Vagina (tissue), 2 donors: ENCODE data around the gene CRISPLD2. TPM values are rescaled to one million over a fixed set of nuclear protein-coding genes. Genes with fewer than 3 reads are reported as not detected.

Experiments
- DNase-seq, 2 donors: peaks; one replicate each; pipeline ENCODE4 v3.0.0-alpha.2; 2017; ENCODE audit errors: extremely low spot score in 2 of 2
- H3K27ac ChIP-seq: fragments of 200-600 bp; sonication (generic); one replicate; pipeline ENCODE4 v1.5.1; 2019
- H3K27me3 ChIP-seq: fragments of 200-600 bp; sonication (generic); one replicate; pipeline ENCODE4 v1.5.1; 2019
- H3K36me3 ChIP-seq, 2 donors: fragments of 200-600 bp; sonication (generic); one replicate each; pipeline ENCODE4 v1.5.1; 2017 to 2019
- H3K4me1 ChIP-seq: fragments of 200-600 bp; sonication (generic); one replicate; pipeline ENCODE4 v1.5.1; 2019
- H3K4me3 ChIP-seq, 2 donors: fragments of 200-600 bp; sonication (generic); 1 replicate in 1 of 2; 2 replicates in 1 of 2; pipeline ENCODE4 v1.5.1; 2016 to 2019
- H3K9me3 ChIP-seq: fragments of 200-600 bp; sonication (generic); one replicate; pipeline ENCODE4 v1.5.1; 2019
- CTCF ChIP-seq, 3 experiments: fragments of 450-650 bp in 2 of 3; fragments of 200-600 bp in 1 of 3; sonication (generic) in 1 of 3; IDR thresholded peaks; one replicate each; pipeline ENCODE4 v1.5.1; 2017 to 2019; ENCODE audit warnings: antibody characterized with exemption in 3 of 3, mild to moderate bottlenecking in 2 of 3, moderate library complexity in 2 of 3
- POLR2A ChIP-seq, 2 donors: fragments of 450-650 bp; IDR thresholded peaks; one replicate each; pipeline ENCODE4 v1.6.1; 2017; ENCODE audit warnings: antibody characterized with exemption in 2 of 2, mild to moderate bottlenecking in 2 of 2, moderate library complexity in 2 of 2
- POLR2AphosphoS5 ChIP-seq, 2 donors: sonication (generic); formaldehyde crosslinking; IDR thresholded peaks; one replicate each; pipeline ENCODE4 v1.9.0; 2017; ENCODE audit warnings: antibody characterized with exemption in 2 of 2, mild to moderate bottlenecking in 2 of 2, low read depth in 1 of 2; ENCODE audit not compliant: insufficient read depth in 1 of 2
- intact Hi-C: fragments of 100-400 bp; cut with DNase I; formaldehyde crosslinking; loops from one replicate; pipeline ENCODE4 v1.15.1; 2023
- total RNA-seq: library from RNA; depleted of rRNA; stranded (reverse); fragments of >200 nt; gene quantifications from one replicate; pipeline ENCODE4 v1.2.3, GENCODE V29; 2016

The CRISPLD2 gene
- total RNA-seq, 1 donor from 2014 or later: 320 TPM

GRCh38 chr16:84839956-84840355 lies 20.2 kb downstream of the CRISPLD2 start:
- H3K36me3 ChIP-seq: peaks cover 0 to 15% of the 10 kb centered on the region in 2 donors
- peaks cover 68% of the 10 kb centered on the region for H3K4me1 ChIP-seq
- no peak overlapping the region for H3K4me3 ChIP-seq
- H3K9me3 ChIP-seq: no peaks in the 10 kb centered on the region
- peak overlapping the region; percentile 95 for H3K27ac ChIP-seq
- intact Hi-C loops: loop anchor here (5.0 kb wide), 1 partner anchor 48 kb away; no protein-coding TSS in a partner anchor
- TF ChIP-seq POLR2A (IDR thresholded peaks at IDR 0.05) (no peak), POLR2AphosphoS5 (IDR thresholded peaks at IDR 0.05; ENCODE audit: insufficient read depth in 1 of 2, low read depth in 1 of 2) (no peak), CTCF (IDR thresholded peaks at IDR 0.05) (no peak)
- DNase-seq: no peak
- no peaks in the 10 kb centered on the region for H3K27me3 ChIP-seq

GRCh38 chr16:84840687-84841627 lies 21.2 kb downstream of the CRISPLD2 start:
- no peaks in the 10 kb centered on the region for H3K27me3 ChIP-seq
- peaks cover 0 to 15% of the 10 kb centered on the region in 2 donors for H3K36me3 ChIP-seq
- no peak overlapping the region for H3K4me3 ChIP-seq
- intact Hi-C loops: no loop called here
- TF ChIP-seq POLR2A (IDR thresholded peaks at IDR 0.05) (no peak), CTCF (IDR thresholded peaks at IDR 0.05) (no peak), POLR2AphosphoS5 (IDR thresholded peaks at IDR 0.05; ENCODE audit: insufficient read depth in 1 of 2, low read depth in 1 of 2) (no peak)
- DNase-seq: no peak
- H3K4me1 ChIP-seq: peaks cover 58% of the 10 kb centered on the region
- H3K27ac ChIP-seq: peak overlapping the region; percentile 95
- H3K9me3 ChIP-seq: no peaks in the 10 kb centered on the region

GRCh38 chr16:84841787-84842300 lies 22.1 kb downstream of the CRISPLD2 start:
- H3K27me3 ChIP-seq: no peaks in the 10 kb centered on the region
- H3K27ac ChIP-seq: peak overlapping the region; percentile 95
- TF ChIP-seq POLR2AphosphoS5 (IDR thresholded peaks at IDR 0.05; ENCODE audit: insufficient read depth in 1 of 2, low read depth in 1 of 2): no peak
- H3K36me3 ChIP-seq: peaks cover 0 to 20% of the 10 kb centered on the region in 2 donors
- H3K4me3 ChIP-seq: no peak overlapping the region
- no peaks in the 10 kb centered on the region for H3K9me3 ChIP-seq
- H3K4me1 ChIP-seq: peaks cover 51% of the 10 kb centered on the region
- intact Hi-C loops: no loop called here
- no peak for DNase-seq

- no peaks in the 10 kb centered on the region for H3K27me3 ChIP-seq
- H3K36me3 ChIP-seq: peaks cover 0 to 25% of the 10 kb centered on the region in 2 donors
- peaks cover 47% of the 10 kb centered on the region for H3K4me1 ChIP-seq
- no peak for DNase-seq
- H3K27ac ChIP-seq: peak overlapping the region; percentile 95
- H3K9me3 ChIP-seq: no peaks in the 10 kb centered on the region
- intact Hi-C loops: no loop called here
- TF ChIP-seq CTCF (IDR thresholded peaks at IDR 0.05) (no peak), POLR2AphosphoS5 (IDR thresholded peaks at IDR 0.05; ENCODE audit: insufficient read depth in 1 of 2, low read depth in 1 of 2) (peak in 1 of 2 donors; percentile 64)
- no peak overlapping the region for H3K4me3 ChIP-seq
Measured at GRCh38 chr16:84842516-84843148, 22.8 kb downstream of the CRISPLD2 start.

GRCh38 chr16:84843149-84844048 lies 23.6 kb downstream of the CRISPLD2 start:
- intact Hi-C loops: no loop called here
- H3K27me3 ChIP-seq: no peaks in the 10 kb centered on the region
- H3K36me3 ChIP-seq: peaks cover 0 to 31% of the 10 kb centered on the region in 2 donors
- no peaks in the 10 kb centered on the region for H3K9me3 ChIP-seq
- TF ChIP-seq POLR2AphosphoS5 (IDR thresholded peaks at IDR 0.05; ENCODE audit: insufficient read depth in 1 of 2, low read depth in 1 of 2) (no peak), POLR2A (IDR thresholded peaks at IDR 0.05) (no peak)
- H3K4me1 ChIP-seq: peaks cover 39% of the 10 kb centered on the region
- DNase-seq: no peak
- H3K4me3 ChIP-seq: no peak overlapping the region
- peak overlapping the region; percentile 95 for H3K27ac ChIP-seq
